SK-N-SH (cell line): ENCODE measurements around the gene OR51B2.

Experiments
- ELF1 ChIP-seq: IDR thresholded peaks from 2 replicates; pipeline ENCODE4 v1.4.0; 2012
- EP300 ChIP-seq, 2 experiments: IDR thresholded peaks; 2 replicates each; pipeline versions ENCODE4 v1.4.0 to v1.6.1; 2012; ENCODE audit warnings: borderline replicate concordance in 1 of 2, low read depth in 1 of 2, low read length in 1 of 2
- MAX ChIP-seq: IDR thresholded peaks from 2 replicates; pipeline ENCODE4 v1.4.0; 2012; ENCODE audit warnings: low read depth
- POLR2AphosphoS5 ChIP-seq: IDR thresholded peaks from 2 replicates; pipeline ENCODE4 v1.6.1; 2012; ENCODE audit warnings: low read depth, low read length
- RAD21 ChIP-seq: IDR thresholded peaks from 2 replicates; pipeline ENCODE4 v1.6.1; 2012; ENCODE audit warnings: mild to moderate bottlenecking, low read length
- REST ChIP-seq: IDR thresholded peaks from 2 replicates; pipeline ENCODE4 v1.6.1; 2012; ENCODE audit warnings: mild to moderate bottlenecking, low read depth, low read length, moderate library complexity
- RFX5 ChIP-seq: IDR thresholded peaks from 2 replicates; pipeline ENCODE4 v1.6.1; 2012; ENCODE audit warnings: mild to moderate bottlenecking, improper control_type of control experiment, low read length
- SIN3A ChIP-seq: IDR thresholded peaks from 2 replicates; pipeline ENCODE4 v1.6.1; 2012; ENCODE audit warnings: low read depth, mild to moderate bottlenecking, low read length, moderate library complexity, borderline replicate concordance
- SMC3 ChIP-seq: IDR thresholded peaks from 2 replicates; pipeline ENCODE4 v1.6.1; 2012; ENCODE audit warnings: low read depth, low read length, improper control_type of control experiment
- TCF12 ChIP-seq: IDR thresholded peaks from 2 replicates; pipeline ENCODE4 v1.4.0; 2012
- TF ChIP-seq, protein P1 (sequence below): fragments of 150-350 bp; IDR thresholded peaks from 2 replicates; pipeline ENCODE4 v1.6.1; 2017; ENCODE audit warnings: antibody characterized with exemption, low read length, low read depth, borderline replicate concordance
- TF ChIP-seq, protein P2 (sequence below): fragments of 200-600 bp; sonication (generic); IDR thresholded peaks from 2 replicates; pipeline ENCODE4 v1.6.1; 2017; ENCODE audit warnings: antibody characterized with exemption, mild to moderate bottlenecking, moderate library complexity

- TF ChIP-seq, protein P1, sequence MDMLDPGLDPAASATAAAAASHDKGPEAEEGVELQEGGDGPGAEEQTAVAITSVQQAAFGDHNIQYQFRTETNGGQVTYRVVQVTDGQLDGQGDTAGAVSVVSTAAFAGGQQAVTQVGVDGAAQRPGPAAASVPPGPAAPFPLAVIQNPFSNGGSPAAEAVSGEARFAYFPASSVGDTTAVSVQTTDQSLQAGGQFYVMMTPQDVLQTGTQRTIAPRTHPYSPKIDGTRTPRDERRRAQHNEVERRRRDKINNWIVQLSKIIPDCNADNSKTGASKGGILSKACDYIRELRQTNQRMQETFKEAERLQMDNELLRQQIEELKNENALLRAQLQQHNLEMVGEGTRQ: no peak
- TF ChIP-seq EP300 (IDR thresholded peaks at IDR 0.05; ENCODE audit: borderline replicate concordance in 1 of 2, low read depth in 1 of 2, low read length in 1 of 2): no peak
- TF ChIP-seq, protein P2, sequence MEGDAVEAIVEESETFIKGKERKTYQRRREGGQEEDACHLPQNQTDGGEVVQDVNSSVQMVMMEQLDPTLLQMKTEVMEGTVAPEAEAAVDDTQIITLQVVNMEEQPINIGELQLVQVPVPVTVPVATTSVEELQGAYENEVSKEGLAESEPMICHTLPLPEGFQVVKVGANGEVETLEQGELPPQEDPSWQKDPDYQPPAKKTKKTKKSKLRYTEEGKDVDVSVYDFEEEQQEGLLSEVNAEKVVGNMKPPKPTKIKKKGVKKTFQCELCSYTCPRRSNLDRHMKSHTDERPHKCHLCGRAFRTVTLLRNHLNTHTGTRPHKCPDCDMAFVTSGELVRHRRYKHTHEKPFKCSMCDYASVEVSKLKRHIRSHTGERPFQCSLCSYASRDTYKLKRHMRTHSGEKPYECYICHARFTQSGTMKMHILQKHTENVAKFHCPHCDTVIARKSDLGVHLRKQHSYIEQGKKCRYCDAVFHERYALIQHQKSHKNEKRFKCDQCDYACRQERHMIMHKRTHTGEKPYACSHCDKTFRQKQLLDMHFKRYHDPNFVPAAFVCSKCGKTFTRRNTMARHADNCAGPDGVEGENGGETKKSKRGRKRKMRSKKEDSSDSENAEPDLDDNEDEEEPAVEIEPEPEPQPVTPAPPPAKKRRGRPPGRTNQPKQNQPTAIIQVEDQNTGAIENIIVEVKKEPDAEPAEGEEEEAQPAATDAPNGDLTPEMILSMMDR: no peak
- no peak for TF ChIP-seq RFX5
- TF ChIP-seq RAD21: no peak
- TF ChIP-seq REST: no peak
- no peak for TF ChIP-seq POLR2AphosphoS5
- no peak for TF ChIP-seq SIN3A
- TF ChIP-seq ELF1: no peak
- TF ChIP-seq SMC3: no peak
- TF ChIP-seq TCF12: no peak
- TF ChIP-seq MAX: no peak
Observed at GRCh38 chr11:5362017-5362625, 38.0 kb upstream of the OR51B2 start.
